GM23338 (cell line): ENCODE results near the gene DOCK3. TPM values are rescaled to one million over a fixed set of nuclear protein-coding genes. Genes with fewer than 3 reads are reported as not detected.

Experiments used
- ATAC-seq: fragments of 200-7000 bp; cut with Tn5 transposase; 3 replicates; pipeline ENCODE4 v1.9.1; 2020
- DNase-seq: peaks from one replicate; pipeline ENCODE4 v3.0.0-alpha.2; 2015; ENCODE audit warnings: low spot score
- H2AFZ ChIP-seq: fragments of 200-600 bp; sonication (generic); 2 replicates; pipeline ENCODE4 v1.8.0; 2016; ENCODE audit warnings: antibody characterized with exemption, mild to moderate bottlenecking, moderate library complexity
- H3F3A ChIP-seq: fragments of 200-600 bp; sonication (generic); replicated peaks from 2 replicates; pipeline ENCODE4 v1.8.0; 2017; ENCODE audit warnings: antibody characterized with exemption, mixed run types, low read depth
- H3K27ac ChIP-seq: fragments of 200-600 bp; sonication (generic); 2 replicates; pipeline ENCODE4 v1.6.1; 2016; ENCODE audit warnings: low read depth
- H3K27me3 ChIP-seq: fragments of 200-600 bp; sonication (generic); 2 replicates; pipeline ENCODE4 v1.8.0; 2016; ENCODE audit warnings: mild to moderate bottlenecking, mixed run types, moderate library complexity; ENCODE audit not compliant: insufficient read depth
- H3K36me3 ChIP-seq: fragments of 200-600 bp; sonication (generic); 2 replicates; pipeline ENCODE4 v1.8.0; 2016; ENCODE audit warnings: mild to moderate bottlenecking; ENCODE audit not compliant: insufficient read depth
- H3K4me1 ChIP-seq: fragments of 200-600 bp; sonication (generic); 2 replicates; pipeline ENCODE4 v1.8.0; 2016; ENCODE audit warnings: mild to moderate bottlenecking, moderate library complexity; ENCODE audit not compliant: insufficient read depth
- H3K4me2 ChIP-seq: fragments of 200-600 bp; sonication (generic); 2 replicates; pipeline ENCODE4 v1.7.1; 2017; ENCODE audit warnings: mixed run types
- H3K4me3 ChIP-seq: fragments of 200-600 bp; sonication (generic); 2 replicates; pipeline ENCODE4 v1.6.1; 2016; ENCODE audit warnings: mixed run types
- H3K79me2 ChIP-seq: fragments of 200-600 bp; sonication (generic); replicated peaks from 2 replicates; pipeline ENCODE4 v1.8.0; 2017; ENCODE audit warnings: mild to moderate bottlenecking; ENCODE audit not compliant: insufficient read depth
- H3K9me2 ChIP-seq: fragments of 200-600 bp; sonication (generic); 2 replicates; pipeline ENCODE4 v1.8.0; 2017; ENCODE audit not compliant: insufficient read depth
- H4K20me1 ChIP-seq: fragments of 200-600 bp; sonication (generic); replicated peaks from 2 replicates; pipeline ENCODE4 v1.8.0; 2017; ENCODE audit warnings: mild to moderate bottlenecking; ENCODE audit not compliant: insufficient read depth
- H3K27ac Mint-ChIP-seq: 2 replicates; pipeline ENCODE4 v1.8.0; 2020; ENCODE audit warnings: inconsistent platforms, mild to moderate bottlenecking, moderate library complexity, mixed read lengths
- H3K27me3 Mint-ChIP-seq: 3 replicates; pipeline ENCODE4 v1.8.0; 2022; ENCODE audit warnings: low read depth, mild to moderate bottlenecking, moderate library complexity, mixed read lengths, inconsistent platforms; ENCODE audit not compliant: insufficient read depth, poor library complexity
- H3K36me3 Mint-ChIP-seq: 3 replicates; pipeline ENCODE4 v1.8.0; 2021; ENCODE audit warnings: low read depth, mild to moderate bottlenecking, inconsistent platforms, moderate library complexity, mixed read lengths
- H3K4me1 Mint-ChIP-seq: 3 replicates; pipeline ENCODE4 v1.8.0; 2020; ENCODE audit warnings: mild to moderate bottlenecking, inconsistent platforms, mixed read lengths
- H3K4me3 Mint-ChIP-seq: 3 replicates; pipeline ENCODE4 v1.8.0; 2021; ENCODE audit warnings: moderate library complexity, mild to moderate bottlenecking, inconsistent platforms, mixed read lengths
- H3K9me3 Mint-ChIP-seq: 3 replicates; pipeline ENCODE4 v1.8.0; 2020; ENCODE audit warnings: moderate library complexity, mild to moderate bottlenecking, inconsistent platforms, mixed read lengths
- CREB1 ChIP-seq: fragments of 250-450 bp; sonication (Bioruptor Pico); IDR thresholded peaks from 2 replicates; pipeline ENCODE4 v1.5.0; 2020; ENCODE audit warnings: low read depth, mild to moderate bottlenecking, moderate library complexity
- EZH2 ChIP-seq: fragments of 200-600 bp; sonication (generic); IDR thresholded peaks from one replicate; pipeline ENCODE4 v1.8.0; 2017; ENCODE audit warnings: antibody characterized with exemption, mild to moderate bottlenecking, low read depth; ENCODE audit not compliant: unreplicated experiment
- NANOG ChIP-seq: IDR thresholded peaks from 2 replicates; pipeline ENCODE4 v1.6.1; 2016; ENCODE audit warnings: antibody characterized with exemption, borderline replicate concordance
- STAT1 ChIP-seq: IDR thresholded peaks from one replicate; pipeline ENCODE4 v1.6.1; 2016; ENCODE audit warnings: antibody characterized with exemption; ENCODE audit not compliant: unreplicated experiment
- ZNF114 ChIP-seq: fragments of 250-450 bp; sonication (Bioruptor Pico); IDR thresholded peaks from 2 replicates; pipeline ENCODE4 v1.5.0; 2020; ENCODE audit warnings: mild to moderate bottlenecking, moderate library complexity
- ZNF331 ChIP-seq: fragments of 250-450 bp; sonication (Bioruptor Pico); IDR thresholded peaks from 2 replicates; pipeline ENCODE4 v1.5.0; 2020; ENCODE audit warnings: low read depth, mild to moderate bottlenecking, moderate library complexity
- polyA plus RNA-seq: library from polyadenylated mRNA; unstranded; fragments of >200 nt; fragmentation: Nextera tagmentation; extraction: Ambion mirVana; gene quantifications from 2 replicates; pipeline ENCODE4 v1.2.1, GENCODE V29; 2016
- total RNA-seq: library from RNA; depleted of rRNA; stranded (reverse); fragments of >200 nt; shearing (Covaris generic); gene quantifications from 2 replicates; pipeline ENCODE4 v1.2.3, GENCODE V29; 2014
- TF ChIP-seq, protein P1 (sequence below): fragments of 250-450 bp; sonication (Bioruptor Pico); IDR thresholded peaks from 2 replicates; pipeline ENCODE4 v1.5.0; 2020; ENCODE audit warnings: mild to moderate bottlenecking, moderate library complexity
- TF ChIP-seq, protein P2 (sequence below), 2 experiments: fragments of 200-600 bp in 1 of 2; sonication (generic) in 1 of 2; conservative IDR thresholded peaks; 2 replicates each; pipeline versions ENCODE4 v1.5.1 to v1.6.1; 2016 to 2017; ENCODE audit warnings: antibody characterized with exemption in 2 of 2, low read depth in 2 of 2, mild to moderate bottlenecking in 2 of 2, moderate library complexity in 1 of 2

The DOCK3 gene
- total and polyA plus RNA-seq, 2 experiments from 2014 or later, result 2.4 to 5.6 TPM

DNA sequence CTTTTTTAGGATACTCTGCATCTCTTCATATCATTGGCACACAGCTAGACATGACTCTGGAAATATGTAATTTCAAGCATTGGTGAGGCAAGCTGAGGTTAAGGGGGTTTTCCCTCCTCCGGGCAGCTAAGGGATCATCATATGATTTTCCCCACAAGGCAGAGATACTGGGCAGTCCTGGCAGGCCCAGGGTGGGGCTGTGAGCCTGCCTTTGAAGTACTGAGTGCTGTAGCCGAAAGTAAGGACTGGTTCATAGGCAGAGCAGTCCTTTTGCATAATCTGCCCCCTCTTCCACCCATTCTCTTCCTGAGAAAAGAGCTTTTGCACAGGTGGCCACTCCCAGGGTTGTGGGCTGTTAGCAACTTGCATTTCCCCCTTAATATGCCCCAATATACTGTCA lies 541.6 kb downstream of the DOCK3 start (continued):
- TF ChIP-seq, protein P1, sequence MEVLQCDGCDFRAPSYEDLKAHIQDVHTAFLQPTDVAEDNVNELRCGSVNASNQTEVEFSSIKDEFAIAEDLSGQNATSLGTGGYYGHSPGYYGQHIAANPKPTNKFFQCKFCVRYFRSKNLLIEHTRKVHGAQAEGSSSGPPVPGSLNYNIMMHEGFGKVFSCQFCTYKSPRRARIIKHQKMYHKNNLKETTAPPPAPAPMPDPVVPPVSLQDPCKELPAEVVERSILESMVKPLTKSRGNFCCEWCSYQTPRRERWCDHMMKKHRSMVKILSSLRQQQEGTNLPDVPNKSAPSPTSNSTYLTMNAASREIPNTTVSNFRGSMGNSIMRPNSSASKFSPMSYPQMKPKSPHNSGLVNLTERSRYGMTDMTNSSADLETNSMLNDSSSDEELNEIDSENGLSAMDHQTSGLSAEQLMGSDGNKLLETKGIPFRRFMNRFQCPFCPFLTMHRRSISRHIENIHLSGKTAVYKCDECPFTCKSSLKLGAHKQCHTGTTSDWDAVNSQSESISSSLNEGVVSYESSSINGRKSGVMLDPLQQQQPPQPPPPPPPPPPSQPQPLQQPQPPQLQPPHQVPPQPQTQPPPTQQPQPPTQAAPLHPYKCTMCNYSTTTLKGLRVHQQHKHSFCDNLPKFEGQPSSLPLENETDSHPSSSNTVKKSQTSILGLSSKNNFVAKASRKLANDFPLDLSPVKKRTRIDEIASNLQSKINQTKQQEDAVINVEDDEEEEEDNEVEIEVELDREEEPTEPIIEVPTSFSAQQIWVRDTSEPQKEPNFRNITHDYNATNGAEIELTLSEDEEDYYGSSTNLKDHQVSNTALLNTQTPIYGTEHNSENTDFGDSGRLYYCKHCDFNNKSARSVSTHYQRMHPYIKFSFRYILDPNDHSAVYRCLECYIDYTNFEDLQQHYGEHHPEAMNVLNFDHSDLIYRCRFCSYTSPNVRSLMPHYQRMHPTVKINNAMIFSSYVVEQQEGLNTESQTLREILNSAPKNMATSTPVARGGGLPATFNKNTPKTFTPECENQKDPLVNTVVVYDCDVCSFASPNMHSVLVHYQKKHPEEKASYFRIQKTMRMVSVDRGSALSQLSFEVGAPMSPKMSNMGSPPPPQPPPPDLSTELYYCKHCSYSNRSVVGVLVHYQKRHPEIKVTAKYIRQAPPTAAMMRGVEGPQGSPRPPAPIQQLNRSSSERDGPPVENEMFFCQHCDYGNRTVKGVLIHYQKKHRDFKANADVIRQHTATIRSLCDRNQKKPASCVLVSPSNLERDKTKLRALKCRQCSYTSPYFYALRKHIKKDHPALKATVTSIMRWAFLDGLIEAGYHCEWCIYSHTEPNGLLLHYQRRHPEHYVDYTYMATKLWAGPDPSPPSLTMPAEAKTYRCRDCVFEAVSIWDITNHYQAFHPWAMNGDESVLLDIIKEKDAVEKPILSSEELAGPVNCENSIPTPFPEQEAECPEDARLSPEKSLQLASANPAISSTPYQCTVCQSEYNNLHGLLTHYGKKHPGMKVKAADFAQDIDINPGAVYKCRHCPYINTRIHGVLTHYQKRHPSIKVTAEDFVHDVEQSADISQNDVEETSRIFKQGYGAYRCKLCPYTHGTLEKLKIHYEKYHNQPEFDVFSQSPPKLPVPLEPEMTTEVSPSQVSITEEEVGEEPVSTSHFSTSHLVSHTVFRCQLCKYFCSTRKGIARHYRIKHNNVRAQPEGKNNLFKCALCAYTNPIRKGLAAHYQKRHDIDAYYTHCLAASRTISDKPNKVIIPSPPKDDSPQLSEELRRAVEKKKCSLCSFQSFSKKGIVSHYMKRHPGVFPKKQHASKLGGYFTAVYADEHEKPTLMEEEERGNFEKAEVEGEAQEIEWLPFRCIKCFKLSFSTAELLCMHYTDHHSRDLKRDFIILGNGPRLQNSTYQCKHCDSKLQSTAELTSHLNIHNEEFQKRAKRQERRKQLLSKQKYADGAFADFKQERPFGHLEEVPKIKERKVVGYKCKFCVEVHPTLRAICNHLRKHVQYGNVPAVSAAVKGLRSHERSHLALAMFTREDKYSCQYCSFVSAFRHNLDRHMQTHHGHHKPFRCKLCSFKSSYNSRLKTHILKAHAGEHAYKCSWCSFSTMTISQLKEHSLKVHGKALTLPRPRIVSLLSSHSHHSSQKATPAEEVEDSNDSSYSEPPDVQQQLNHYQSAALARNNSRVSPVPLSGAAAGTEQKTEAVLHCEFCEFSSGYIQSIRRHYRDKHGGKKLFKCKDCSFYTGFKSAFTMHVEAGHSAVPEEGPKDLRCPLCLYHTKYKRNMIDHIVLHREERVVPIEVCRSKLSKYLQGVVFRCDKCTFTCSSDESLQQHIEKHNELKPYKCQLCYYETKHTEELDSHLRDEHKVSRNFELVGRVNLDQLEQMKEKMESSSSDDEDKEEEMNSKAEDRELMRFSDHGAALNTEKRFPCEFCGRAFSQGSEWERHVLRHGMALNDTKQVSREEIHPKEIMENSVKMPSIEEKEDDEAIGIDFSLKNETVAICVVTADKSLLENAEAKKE (CRISPR knock-in tag), result no peak

DNA sequence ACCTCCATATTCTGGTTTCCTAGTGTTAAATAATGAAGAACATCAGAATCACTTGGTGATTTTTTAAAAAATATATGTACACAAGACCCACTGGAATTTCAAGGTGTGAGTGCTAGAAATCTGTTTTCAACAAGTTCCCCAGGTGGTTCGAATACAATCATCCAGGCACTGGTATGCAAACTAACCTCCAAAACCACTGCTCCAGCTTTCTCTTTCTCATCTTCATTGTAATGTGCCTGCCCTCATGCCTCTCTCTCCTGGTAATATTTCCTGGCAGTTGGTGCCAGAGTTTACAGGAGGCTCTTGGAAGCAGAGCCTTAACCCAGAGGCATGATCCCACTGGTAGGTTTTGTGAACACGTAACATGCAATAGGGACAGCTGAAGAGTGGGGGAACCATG lies 547.2 kb downstream of the DOCK3 start:
- H3K36me3 Mint-ChIP-seq, result no peaks in the 10 kb centered on the region
- TF ChIP-seq STAT1 (no peak), EZH2 (no peak), ZNF331 (CRISPR knock-in tag) (no peak), CREB1 (no peak), NANOG (no peak), ZNF114 (no peak)
- TF ChIP-seq, protein P1 (CRISPR knock-in tag), result no peak
- TF ChIP-seq, protein P2, sequence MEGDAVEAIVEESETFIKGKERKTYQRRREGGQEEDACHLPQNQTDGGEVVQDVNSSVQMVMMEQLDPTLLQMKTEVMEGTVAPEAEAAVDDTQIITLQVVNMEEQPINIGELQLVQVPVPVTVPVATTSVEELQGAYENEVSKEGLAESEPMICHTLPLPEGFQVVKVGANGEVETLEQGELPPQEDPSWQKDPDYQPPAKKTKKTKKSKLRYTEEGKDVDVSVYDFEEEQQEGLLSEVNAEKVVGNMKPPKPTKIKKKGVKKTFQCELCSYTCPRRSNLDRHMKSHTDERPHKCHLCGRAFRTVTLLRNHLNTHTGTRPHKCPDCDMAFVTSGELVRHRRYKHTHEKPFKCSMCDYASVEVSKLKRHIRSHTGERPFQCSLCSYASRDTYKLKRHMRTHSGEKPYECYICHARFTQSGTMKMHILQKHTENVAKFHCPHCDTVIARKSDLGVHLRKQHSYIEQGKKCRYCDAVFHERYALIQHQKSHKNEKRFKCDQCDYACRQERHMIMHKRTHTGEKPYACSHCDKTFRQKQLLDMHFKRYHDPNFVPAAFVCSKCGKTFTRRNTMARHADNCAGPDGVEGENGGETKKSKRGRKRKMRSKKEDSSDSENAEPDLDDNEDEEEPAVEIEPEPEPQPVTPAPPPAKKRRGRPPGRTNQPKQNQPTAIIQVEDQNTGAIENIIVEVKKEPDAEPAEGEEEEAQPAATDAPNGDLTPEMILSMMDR (conservative IDR thresholded peaks at IDR 0.05; ENCODE audit: low read depth in 2 of 2), result no peak

More for the DNA sequence above, 547.2 kb downstream of the DOCK3 start:
- Mint-ChIP-seq H3K4me1 (peaks cover 10% of the 10 kb centered on the region; the same call in 2 of the 3 replicates), H3K9me3 (no peaks in the 10 kb centered on the region), H3K4me3 (no peak overlapping the region), H3K27ac (no peak overlapping the region), H3K27me3 (no peaks in the 10 kb centered on the region)
- H4K20me1 ChIP-seq, result no peaks in the 10 kb centered on the region
- H3K4me2 ChIP-seq, result no peak overlapping the region
- H3K27me3 ChIP-seq, result no peaks in the 10 kb centered on the region
- no peak overlapping the region for H2AFZ ChIP-seq
- no peak overlapping the region for H3K4me3 ChIP-seq
- H3K4me1 ChIP-seq, result no peaks in the 10 kb centered on the region
- no peaks in the 10 kb centered on the region for H3F3A ChIP-seq
- no peaks in the 10 kb centered on the region for H3K9me2 ChIP-seq
- no peaks in the 10 kb centered on the region for H3K36me3 ChIP-seq
- no peak overlapping the region for H3K27ac ChIP-seq
- DNase-seq (peak; percentile 6), ATAC-seq (peak; percentile 65)
- no peaks in the 10 kb centered on the region for H3K79me2 ChIP-seq
